IMR-90 (cell line): ENCODE data around the gene RLF. TPM values are rescaled to one million over a fixed set of nuclear protein-coding genes. Genes with fewer than 3 reads are reported as not detected.

ENCODE experiments used
- ATAC-seq: fragments of 200-7000 bp; cut with Tn5 transposase; 2 replicates; pipeline ENCODE4 v1.9.1; 2020; ENCODE audit warnings: low read depth, mild to moderate bottlenecking, moderate library complexity
- BruUV-seq: library from RNA; stranded (reverse); fragments of 400-500 nt; replicated peaks from 2 replicates; lab custom pipeline; 2021; lab: Mats Ljungman, UMichigan
- CTCF ChIA-PET: fragments of 300-600 bp; formaldehyde crosslinking; extraction: SDS; loops from one replicate; lab custom pipeline; 2021; ENCODE audit warnings: antibody characterized with exemption; lab: Yijun Ruan, JAX
- POLR2A ChIA-PET: fragments of 300-600 bp; sonication (Branson Sonifier 250); formaldehyde crosslinking; loops from one replicate; lab custom pipeline; 2022; ENCODE audit warnings: antibody characterized with exemption; ENCODE audit not compliant: unreplicated experiment; lab: Charles Lee
- DNase-seq: peaks from one replicate; pipeline ENCODE4 v3.0.0; 2013
- H2AFZ ChIP-seq: replicated peaks from 2 replicates; pipeline ENCODE3; 2013; ENCODE audit warnings: low read length, mild to moderate bottlenecking; ENCODE audit not compliant: poor library complexity
- H2AK5ac ChIP-seq: 2 replicates; pipeline ENCODE4 v1.6.1; 2013; ENCODE audit warnings: low read depth, low read length, inconsistent platforms
- H2AK9ac ChIP-seq: replicated peaks from 2 replicates; pipeline ENCODE3; 2013; ENCODE audit warnings: mild to moderate bottlenecking, low read depth, low read length, moderate library complexity; ENCODE audit not compliant: poor library complexity
- H2BK120ac ChIP-seq: 2 replicates; pipeline ENCODE4 v1.6.1; 2013; ENCODE audit warnings: low read depth, low read length, inconsistent platforms
- H2BK15ac ChIP-seq: 3 replicates; pipeline ENCODE4 v1.6.1; 2013; ENCODE audit warnings: low read depth, low read length, inconsistent platforms
- H2BK20ac ChIP-seq: 2 replicates; pipeline ENCODE4 v1.6.1; 2013; ENCODE audit warnings: low read depth, mild to moderate bottlenecking, inconsistent platforms, low read length, moderate library complexity
- H2BK5ac ChIP-seq: 2 replicates; pipeline ENCODE4 v1.6.1; 2013; ENCODE audit warnings: mild to moderate bottlenecking, low read depth, low read length, inconsistent platforms; ENCODE audit not compliant: poor library complexity, severe bottlenecking
- H3K14ac ChIP-seq: replicated peaks from 2 replicates; pipeline ENCODE4 v1.6.1; 2013; ENCODE audit warnings: low read depth, low read length, inconsistent platforms
- H3K18ac ChIP-seq: 2 replicates; pipeline ENCODE4 v1.6.1; 2013; ENCODE audit warnings: low read depth, low read length, control low read depth
- H3K23ac ChIP-seq: 2 replicates; pipeline ENCODE4 v1.6.1; 2013; ENCODE audit warnings: low read depth, low read length, inconsistent platforms
- H3K27ac ChIP-seq: 2 replicates; pipeline ENCODE4 v1.5.1; 2013; ENCODE audit warnings: mild to moderate bottlenecking, control low read depth, low read length; ENCODE audit not compliant: insufficient read depth
- H3K27me3 ChIP-seq: 2 replicates; pipeline ENCODE4 v1.6.1; 2013; ENCODE audit warnings: low read length; ENCODE audit not compliant: control insufficient read depth, insufficient read depth
- H3K36me3 ChIP-seq: 2 replicates; pipeline ENCODE4 v1.6.1; 2013; ENCODE audit warnings: low read length, mixed read lengths; ENCODE audit not compliant: control insufficient read depth, insufficient read depth
- H3K4ac ChIP-seq: 2 replicates; pipeline ENCODE4 v1.6.1; 2013; ENCODE audit warnings: low read depth, low read length, inconsistent platforms
- H3K4me1 ChIP-seq: 2 replicates; pipeline ENCODE4 v1.6.1; 2013; ENCODE audit warnings: low read length, mixed read lengths; ENCODE audit not compliant: control insufficient read depth, insufficient read depth
- H3K4me2 ChIP-seq: 2 replicates; pipeline ENCODE4 v1.6.1; 2013; ENCODE audit warnings: low read depth, mild to moderate bottlenecking, control low read depth, low read length, moderate library complexity
- H3K4me3 ChIP-seq: 2 replicates; pipeline ENCODE4 v1.5.1; 2013; ENCODE audit warnings: low read depth, mild to moderate bottlenecking, control low read depth, low read length, moderate library complexity; ENCODE audit not compliant: insufficient read depth
- H3K56ac ChIP-seq: 2 replicates; pipeline ENCODE4 v1.6.1; 2013; ENCODE audit warnings: low read length, inconsistent platforms; ENCODE audit not compliant: insufficient read depth; ENCODE audit errors: extremely low read depth
- H3K79me1 ChIP-seq, 2 experiments: 2 replicates each; pipeline ENCODE4 v1.6.1; 2013; ENCODE audit warnings: low read length in 2 of 2, inconsistent platforms in 1 of 2, low read depth in 1 of 2
- H3K9ac ChIP-seq: 2 replicates; pipeline ENCODE4 v1.6.1; 2013; ENCODE audit warnings: low read depth, low read length, control low read depth
- H3K9me1 ChIP-seq: 2 replicates; pipeline ENCODE4 v1.6.1; 2013; ENCODE audit warnings: low read length, inconsistent platforms; ENCODE audit not compliant: insufficient read depth
- H3K9me3 ChIP-seq: 2 replicates; pipeline ENCODE4 v1.6.1; 2013; ENCODE audit warnings: low read length; ENCODE audit not compliant: control insufficient read depth, insufficient read depth
- H4K20me1 ChIP-seq: 2 replicates; pipeline ENCODE4 v1.6.1; 2013; ENCODE audit warnings: low read length, inconsistent platforms; ENCODE audit not compliant: insufficient read depth
- H4K5ac ChIP-seq: 2 replicates; pipeline ENCODE4 v1.6.1; 2013; ENCODE audit warnings: mild to moderate bottlenecking, low read depth, low read length, control low read depth
- H4K8ac ChIP-seq, 2 experiments: 2 replicates each; pipeline ENCODE4 v1.6.1; 2013; ENCODE audit warnings: low read depth in 2 of 2, low read length in 2 of 2, control low read depth in 1 of 2, inconsistent platforms in 1 of 2
- H4K91ac ChIP-seq: 2 replicates; pipeline ENCODE4 v1.6.1; 2013; ENCODE audit warnings: low read depth, low read length, inconsistent platforms; ENCODE audit not compliant: insufficient read depth
- BHLHE40 ChIP-seq: fragments of 150-350 bp; IDR thresholded peaks from 2 replicates; pipeline ENCODE4 v1.6.1; 2016; ENCODE audit warnings: mild to moderate bottlenecking, low read depth, low read length
- CEBPB ChIP-seq: IDR thresholded peaks from 2 replicates; pipeline ENCODE4 v1.6.1; 2012; ENCODE audit warnings: low read depth, low read length, improper control_type of control experiment
- CHD1 ChIP-seq: IDR thresholded peaks from 2 replicates; pipeline ENCODE4 v1.6.1; 2012; ENCODE audit warnings: low read depth, low read length, improper control_type of control experiment
- CTCF ChIP-seq: conservative IDR thresholded peaks from 2 replicates; pipeline ENCODE4 v1.5.1; 2012; ENCODE audit warnings: mild to moderate bottlenecking, low read depth, low read length, improper control_type of control experiment
- MAFK ChIP-seq: IDR thresholded peaks from 2 replicates; pipeline ENCODE4 v1.6.1; 2012; ENCODE audit warnings: low read depth, low read length, improper control_type of control experiment
- MAZ ChIP-seq: IDR thresholded peaks from 2 replicates; pipeline ENCODE4 v1.6.1; 2012; ENCODE audit warnings: low read depth, mild to moderate bottlenecking, low read length, improper control_type of control experiment, moderate library complexity, borderline replicate concordance
- MXI1 ChIP-seq: IDR thresholded peaks from 2 replicates; pipeline ENCODE4 v1.6.1; 2012; ENCODE audit warnings: low read depth, mild to moderate bottlenecking, low read length, moderate library complexity, borderline replicate concordance
- NFE2L2 ChIP-seq: fragments of 150-350 bp; IDR thresholded peaks from 2 replicates; pipeline ENCODE4 v1.6.1; 2016; ENCODE audit warnings: low read depth, mild to moderate bottlenecking, low read length
- POLR2A ChIP-seq: IDR thresholded peaks from 2 replicates; pipeline ENCODE4 v1.6.1; 2012; ENCODE audit warnings: mild to moderate bottlenecking, low read depth, low read length
- RCOR1 ChIP-seq: IDR thresholded peaks from 2 replicates; pipeline ENCODE4 v1.6.1; 2012; ENCODE audit warnings: mild to moderate bottlenecking, low read length, improper control_type of control experiment; ENCODE audit not compliant: insufficient replicate concordance
- USF2 ChIP-seq: fragments of 150-350 bp; IDR thresholded peaks from 2 replicates; pipeline ENCODE4 v1.6.1; 2017; ENCODE audit warnings: mild to moderate bottlenecking, antibody characterized with exemption, low read length, low read depth
- WGBS, 2 experiments: methylation state at CpG; one replicate each; pipeline versions ENCODE4 v1.1.5 to v1.1.7; 2013; ENCODE audit warnings: missing lambda C conversion rate in 2 of 2; ENCODE audit not compliant: insufficient read length in 1 of 2; ENCODE audit errors: extremely low coverage in 2 of 2; 5-methylcytosine and 5-hydroxymethylcytosine counted together
- dilution Hi-C: fragments of 300-500 bp; cut with HindIII; formaldehyde crosslinking; loops from one replicate; pipeline ENCODE4 v1.14.3; 2018; ENCODE audit warnings: low sequenced_read_pairs; ENCODE audit not compliant: unreplicated experiment
- in situ Hi-C: fragments of 300-500 bp; cut with MboI; formaldehyde crosslinking; loops from 3 replicates; pipeline ENCODE4 v1.14.3; 2019; ENCODE audit warnings: low sequenced_read_pairs, inconsistent platforms, mixed read lengths
- intact Hi-C: fragments of 100-400 bp; cut with micrococcal nuclease; formaldehyde crosslinking; loops from 2 replicates; pipeline ENCODE4 v1.10.0; 2022
- polyA plus RNA-seq, 3 experiments: library from polyadenylated mRNA; depleted of rRNA; stranded (reverse); fragments of >200 nt; gene quantifications; 2 replicates each; pipeline ENCODE4 v1.2.3, GENCODE V29; 2012; ENCODE audit warnings: low replicate concordance in 1 of 3
- total RNA-seq: library from RNA; depleted of rRNA; stranded (reverse); fragments of >200 nt; gene quantifications from 2 replicates; pipeline ENCODE4 v1.2.3, GENCODE V29; 2012
- TF ChIP-seq, protein P1 (sequence below): fragments of 150-350 bp; IDR thresholded peaks from 2 replicates; pipeline ENCODE4 v1.6.1; 2016; ENCODE audit warnings: low read depth, mild to moderate bottlenecking, low read length, moderate library complexity, borderline replicate concordance

Gene RLF
- total and polyA plus RNA-seq, 2 of the 4 experiments (the other 2 are of a cell fraction) = 4.4 to 29.8 TPM

DNA sequence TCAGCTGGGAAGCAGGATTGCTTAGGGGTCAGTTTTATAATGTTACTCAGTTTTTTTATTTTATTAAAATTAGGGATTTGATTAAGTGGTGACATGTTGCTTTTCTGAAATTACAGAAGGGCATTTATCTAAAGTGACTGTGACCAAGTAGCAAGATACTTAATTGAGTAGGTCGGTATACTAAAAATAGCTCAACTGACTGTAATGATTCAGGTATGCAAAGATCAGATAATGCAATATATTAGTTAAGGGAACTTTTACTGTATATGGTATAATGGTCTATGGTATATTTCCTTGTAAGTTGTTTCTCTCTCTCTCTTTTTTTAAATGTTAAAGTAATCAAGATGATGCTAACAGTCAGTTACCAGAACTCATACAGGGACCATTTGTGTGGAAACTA lies 26.2 kb downstream of the RLF start:
- Histone ChIP-seq H3K4me2 (no peak overlapping the region), H4K20me1 (peaks cover 59% of the 10 kb centered on the region), H2AK5ac (no peak overlapping the region), H3K27me3 (no peaks in the 10 kb centered on the region), H3K9me1 (no peaks in the 10 kb centered on the region), H3K27ac (no peak overlapping the region), H4K5ac (no peak overlapping the region), H2AFZ (no peak overlapping the region), H2BK15ac (no peak overlapping the region), H2BK5ac (no peak overlapping the region), H2AK9ac (no peak overlapping the region), H3K4me1 (peaks cover 4% of the 10 kb centered on the region), H3K14ac (no peak overlapping the region), H3K18ac (no peak overlapping the region), H2BK20ac (no peak overlapping the region), H3K79me1 (peaks cover 6 to 64% of the 10 kb centered on the region in 2 experiments), H3K56ac (no peak overlapping the region), H3K9ac (no peak overlapping the region), H3K4me3 (no peak overlapping the region), H2BK120ac (no peak overlapping the region), H4K8ac (no peak overlapping the region), H3K23ac (no peak overlapping the region), H4K91ac (no peak overlapping the region), H3K9me3 (no peaks in the 10 kb centered on the region), H3K4ac (no peak overlapping the region), H3K36me3 (peaks cover 9% of the 10 kb centered on the region)
- CTCF ChIA-PET = no interaction called here
- ATAC-seq (no peak), DNase-seq (peak; percentile 26)
- in situ Hi-C loops = no loop called here
- dilution Hi-C loops = no loop called here
- TF ChIP-seq MXI1 = no peak
- no peak for TF ChIP-seq POLR2A
- TF ChIP-seq, protein P1, sequence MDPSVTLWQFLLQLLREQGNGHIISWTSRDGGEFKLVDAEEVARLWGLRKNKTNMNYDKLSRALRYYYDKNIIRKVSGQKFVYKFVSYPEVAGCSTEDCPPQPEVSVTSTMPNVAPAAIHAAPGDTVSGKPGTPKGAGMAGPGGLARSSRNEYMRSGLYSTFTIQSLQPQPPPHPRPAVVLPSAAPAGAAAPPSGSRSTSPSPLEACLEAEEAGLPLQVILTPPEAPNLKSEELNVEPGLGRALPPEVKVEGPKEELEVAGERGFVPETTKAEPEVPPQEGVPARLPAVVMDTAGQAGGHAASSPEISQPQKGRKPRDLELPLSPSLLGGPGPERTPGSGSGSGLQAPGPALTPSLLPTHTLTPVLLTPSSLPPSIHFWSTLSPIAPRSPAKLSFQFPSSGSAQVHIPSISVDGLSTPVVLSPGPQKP = no peak
- TF ChIP-seq RCOR1 = no peak
- TF ChIP-seq NFE2L2 = no peak
- TF ChIP-seq USF2 = no peak
- no peak for TF ChIP-seq CTCF
- TF ChIP-seq MAFK = no peak
- no peak for TF ChIP-seq CEBPB
- TF ChIP-seq CHD1 = no peak
- no peak for TF ChIP-seq MAZ
- no peak for TF ChIP-seq BHLHE40
- POLR2A ChIA-PET = interaction anchor here (0.5 kb wide), 1 partner anchor 18 kb away, joined by 3 read pairs; no protein-coding TSS in a partner anchor
- intact Hi-C loops = no loop called here
- BruUV-seq = no TSS peak
- no CpG with 5 or more reads among the region's 1 CpG for WGBS, 2 experiments
